ENCODE data around the gene PIGW.

PIGW gene

GRCh38 chr17:36501351-36501750 is 33.4 kb upstream of the PIGW start:
- no peak overlapping the region for H3K14ac ChIP-seq (ENCODE audit: low read length)
- H3K27me3 ChIP-seq (ENCODE audit: control insufficient read depth in 3 of 3, insufficient read depth in 3 of 3, low read depth in 1 of 3, low read length in 3 of 3), result no peaks in the 10 kb centered on the region
- H2BK120ac ChIP-seq (ENCODE audit: low read depth, low read length), result no peak overlapping the region
- H2AFZ ChIP-seq (ENCODE audit: low read length), result no peak overlapping the region
- H2BK12ac ChIP-seq (ENCODE audit: low read length), result no peak overlapping the region
- no peak overlapping the region for H3K18ac ChIP-seq (ENCODE audit: low read length)
- H2AK5ac ChIP-seq (ENCODE audit: low read depth, low read length), result no peak overlapping the region
- H3K9me3 ChIP-seq (replicated peaks in 1 of 2; ENCODE audit: control insufficient read depth in 2 of 2, insufficient read depth in 1 of 2, low read depth in 1 of 2, low read length in 2 of 2), result no peaks in the 10 kb centered on the region
- H4K8ac ChIP-seq (ENCODE audit: low read depth, low read length), result no peak overlapping the region
- no peak overlapping the region for H3K27ac ChIP-seq (replicated peaks; ENCODE audit: low read length)
- H3K4me3 ChIP-seq (ENCODE audit: low read length in 2 of 2), result no peak overlapping the region
- H2BK5ac ChIP-seq (ENCODE audit: low read length), result no peak overlapping the region
- WGBS, 2 donors (ENCODE audit: extremely low coverage in 2 of 2, insufficient read length in 2 of 2, insufficient replicate concordance in 1 of 2), result no CpG with 5 or more reads among the region's 3 CpGs
- H3K23ac ChIP-seq (ENCODE audit: low read depth, low read length, poor library complexity), result no peak overlapping the region
- no peak overlapping the region for H3K9ac ChIP-seq (ENCODE audit: low read depth, low read length, poor library complexity)
- no peak overlapping the region for H3K4me2 ChIP-seq (ENCODE audit: insufficient read depth, low read length, poor library complexity, severe bottlenecking)
- H2BK15ac ChIP-seq (ENCODE audit: low read length), result no peak overlapping the region
- H4K91ac ChIP-seq (ENCODE audit: low read depth, low read length, poor library complexity), result no peak overlapping the region
- H3K4me1 ChIP-seq (ENCODE audit: control insufficient read depth in 2 of 2, insufficient read depth in 1 of 2, low read depth in 1 of 2, low read length in 2 of 2), result peaks cover 3 to 5% of the 10 kb centered on the region in 2 donors
- DNase-seq (ENCODE audit: low spot score), result no peak
- no peaks in the 10 kb centered on the region for H3K79me1 ChIP-seq (ENCODE audit: low read depth, low read length)
- H3K4ac ChIP-seq (ENCODE audit: low read length), result no peak overlapping the region
- peaks cover 45 to 91% of the 10 kb centered on the region in 2 donors for H3K36me3 ChIP-seq (replicated peaks in 1 of 2; ENCODE audit: control insufficient read depth in 2 of 2, insufficient read depth in 2 of 2, low read length in 2 of 2)

DNA sequence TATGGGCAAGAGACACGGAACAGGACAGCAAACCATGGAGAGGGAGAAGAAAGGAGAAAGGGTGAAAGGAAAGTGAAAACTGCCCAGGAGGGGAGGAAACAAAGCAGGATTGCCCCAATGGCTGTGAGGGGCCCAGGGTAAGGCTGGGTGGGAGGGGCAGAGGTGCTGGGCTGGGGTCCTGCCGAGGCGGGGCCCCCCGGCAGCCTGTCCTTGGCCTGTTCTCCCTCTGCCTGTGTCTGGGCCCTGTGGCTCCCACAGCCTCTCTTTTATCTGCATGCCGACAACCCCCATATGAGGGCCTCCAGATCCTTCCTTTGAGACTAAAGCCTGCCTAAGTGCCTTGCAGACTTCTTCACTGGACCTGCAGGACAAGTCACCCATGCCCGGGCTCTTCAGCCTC is 32.8 kb upstream of the PIGW start:
- Histone ChIP-seq H3K4ac (ENCODE audit: low read length) (no peak overlapping the region), H3K79me1 (ENCODE audit: low read depth, low read length) (no peaks in the 10 kb centered on the region), H3K27ac (replicated peaks; ENCODE audit: low read length) (no peak overlapping the region), H3K4me1 (ENCODE audit: control insufficient read depth in 2 of 2, insufficient read depth in 1 of 2, low read depth in 1 of 2, low read length in 2 of 2) (no peaks in the 10 kb centered on the region), H2BK120ac (ENCODE audit: low read depth, low read length) (no peak overlapping the region), H3K9ac (ENCODE audit: low read depth, low read length, poor library complexity) (no peak overlapping the region), H3K36me3 (replicated peaks in 1 of 2; ENCODE audit: control insufficient read depth in 2 of 2, insufficient read depth in 2 of 2, low read length in 2 of 2) (peaks cover 48 to 93% of the 10 kb centered on the region in 2 donors), H2AFZ (ENCODE audit: low read length) (no peak overlapping the region), H2BK5ac (ENCODE audit: low read length) (no peak overlapping the region), H3K23ac (ENCODE audit: low read depth, low read length, poor library complexity) (no peak overlapping the region), H3K27me3 (ENCODE audit: control insufficient read depth in 3 of 3, insufficient read depth in 3 of 3, low read depth in 1 of 3, low read length in 3 of 3) (no peaks in the 10 kb centered on the region), H2BK12ac (ENCODE audit: low read length) (no peak overlapping the region), H3K18ac (ENCODE audit: low read length) (no peak overlapping the region), H3K14ac (ENCODE audit: low read length) (no peak overlapping the region), H3K4me3 (ENCODE audit: low read length in 2 of 2) (no peak overlapping the region), H3K4me2 (ENCODE audit: insufficient read depth, low read length, poor library complexity, severe bottlenecking) (no peak overlapping the region), H2BK15ac (ENCODE audit: low read length) (no peak overlapping the region), H3K9me3 (replicated peaks in 1 of 2; ENCODE audit: control insufficient read depth in 2 of 2, insufficient read depth in 1 of 2, low read depth in 1 of 2, low read length in 2 of 2) (no peaks in the 10 kb centered on the region), H2AK5ac (ENCODE audit: low read depth, low read length) (no peak overlapping the region), H4K8ac (ENCODE audit: low read depth, low read length) (no peak overlapping the region), H4K91ac (ENCODE audit: low read depth, low read length, poor library complexity) (no peak overlapping the region)
- DNase-seq (ENCODE audit: low spot score), result no peak
- WGBS, 2 donors (ENCODE audit: extremely low coverage in 2 of 2, insufficient read length in 2 of 2, insufficient replicate concordance in 1 of 2), result no CpG with 5 or more reads among the region's 6 CpGs

- Histone ChIP-seq H3K79me1 (ENCODE audit: low read depth, low read length) (no peaks in the 10 kb centered on the region), H3K9ac (ENCODE audit: low read depth, low read length, poor library complexity) (peak overlapping the region; percentile 71), H2AFZ (ENCODE audit: low read length) (no peak overlapping the region), H3K4ac (ENCODE audit: low read length) (no peak overlapping the region), H2AK5ac (ENCODE audit: low read depth, low read length) (no peak overlapping the region), H3K4me2 (ENCODE audit: insufficient read depth, low read length, poor library complexity, severe bottlenecking) (no peak overlapping the region), H2BK15ac (ENCODE audit: low read length) (no peak overlapping the region), H2BK5ac (ENCODE audit: low read length) (peak overlapping the region; percentile 7), H3K27ac (replicated peaks; ENCODE audit: low read length) (no peak overlapping the region), H4K91ac (ENCODE audit: low read depth, low read length, poor library complexity) (no peak overlapping the region), H2BK120ac (ENCODE audit: low read depth, low read length) (no peak overlapping the region), H3K23ac (ENCODE audit: low read depth, low read length, poor library complexity) (no peak overlapping the region), H3K36me3 (replicated peaks in 1 of 2; ENCODE audit: control insufficient read depth in 2 of 2, insufficient read depth in 2 of 2, low read length in 2 of 2) (peaks cover 47 to 93% of the 10 kb centered on the region in 2 donors), H3K14ac (ENCODE audit: low read length) (no peak overlapping the region), H3K4me3 (ENCODE audit: low read length in 2 of 2) (peak overlapping the region in 1 of 2 donors; percentile 17), H3K9me3 (replicated peaks in 1 of 2; ENCODE audit: control insufficient read depth in 2 of 2, insufficient read depth in 1 of 2, low read depth in 1 of 2, low read length in 2 of 2) (no peaks in the 10 kb centered on the region), H3K27me3 (ENCODE audit: control insufficient read depth in 3 of 3, insufficient read depth in 3 of 3, low read depth in 1 of 3, low read length in 3 of 3) (no peaks in the 10 kb centered on the region), H3K18ac (ENCODE audit: low read length) (no peak overlapping the region), H2BK12ac (ENCODE audit: low read length) (no peak overlapping the region), H4K8ac (ENCODE audit: low read depth, low read length) (no peak overlapping the region), H3K4me1 (ENCODE audit: control insufficient read depth in 2 of 2, insufficient read depth in 1 of 2, low read depth in 1 of 2, low read length in 2 of 2) (no peaks in the 10 kb centered on the region)
- DNase-seq (ENCODE audit: low spot score), result no peak
- WGBS, 2 donors (ENCODE audit: extremely low coverage in 2 of 2, insufficient read length in 2 of 2, insufficient replicate concordance in 1 of 2), result no CpG with 5 or more reads among the region's 7 CpGs
These were observed 31.2 kb upstream of the PIGW start for GRCh38 chr17:36503456-36504155.

DNA sequence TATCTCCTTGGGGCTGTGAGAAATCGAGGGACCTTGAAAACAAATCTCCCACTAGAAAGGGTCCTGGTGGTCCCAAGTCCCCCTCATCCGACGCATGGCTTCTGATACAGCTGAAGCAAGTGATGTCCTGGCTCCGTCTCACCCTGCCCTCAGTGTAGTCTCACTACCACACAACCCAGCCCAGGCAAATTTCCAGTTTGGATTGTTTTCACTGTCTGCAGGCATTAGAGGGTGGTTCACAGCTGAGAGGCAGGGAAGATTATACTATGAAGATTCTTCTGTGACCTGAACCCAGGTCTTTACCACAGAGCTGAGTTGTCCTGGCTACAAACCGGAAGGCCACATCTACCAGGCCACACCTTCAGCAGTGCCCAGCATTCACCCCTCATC is 30.6 kb upstream of the PIGW start:
- Histone ChIP-seq H3K79me1 (ENCODE audit: low read depth, low read length) (no peaks in the 10 kb centered on the region), H3K23ac (ENCODE audit: low read depth, low read length, poor library complexity) (no peak overlapping the region), H3K9ac (ENCODE audit: low read depth, low read length, poor library complexity) (no peak overlapping the region), H4K91ac (ENCODE audit: low read depth, low read length, poor library complexity) (no peak overlapping the region), H3K4me3 (ENCODE audit: low read length in 2 of 2) (no peak overlapping the region), H2BK12ac (ENCODE audit: low read length) (no peak overlapping the region), H3K9me3 (replicated peaks in 1 of 2; ENCODE audit: control insufficient read depth in 2 of 2, insufficient read depth in 1 of 2, low read depth in 1 of 2, low read length in 2 of 2) (no peaks in the 10 kb centered on the region), H3K27me3 (ENCODE audit: control insufficient read depth in 3 of 3, insufficient read depth in 3 of 3, low read depth in 1 of 3, low read length in 3 of 3) (no peaks in the 10 kb centered on the region), H2AK5ac (ENCODE audit: low read depth, low read length) (no peak overlapping the region), H3K4me1 (ENCODE audit: control insufficient read depth in 2 of 2, insufficient read depth in 1 of 2, low read depth in 1 of 2, low read length in 2 of 2) (no peaks in the 10 kb centered on the region), H3K18ac (ENCODE audit: low read length) (no peak overlapping the region), H2BK120ac (ENCODE audit: low read depth, low read length) (no peak overlapping the region), H3K4me2 (ENCODE audit: insufficient read depth, low read length, poor library complexity, severe bottlenecking) (no peak overlapping the region), H3K14ac (ENCODE audit: low read length) (no peak overlapping the region), H3K27ac (replicated peaks; ENCODE audit: low read length) (no peak overlapping the region), H4K8ac (ENCODE audit: low read depth, low read length) (no peak overlapping the region), H3K36me3 (replicated peaks in 1 of 2; ENCODE audit: control insufficient read depth in 2 of 2, insufficient read depth in 2 of 2, low read length in 2 of 2) (peaks cover 46 to 93% of the 10 kb centered on the region in 2 donors), H2BK5ac (ENCODE audit: low read length) (peak overlapping the region; percentile 7), H2AFZ (ENCODE audit: low read length) (no peak overlapping the region), H2BK15ac (ENCODE audit: low read length) (no peak overlapping the region), H3K4ac (ENCODE audit: low read length) (no peak overlapping the region)
- WGBS, 2 donors (ENCODE audit: extremely low coverage in 2 of 2, insufficient read length in 2 of 2, insufficient replicate concordance in 1 of 2), result no CpG with 5 or more reads among the region's 5 CpGs
- no peak for DNase-seq (ENCODE audit: low spot score)
